ENCODE measurements around the gene NTM. TPM values are rescaled to one million over a fixed set of nuclear protein-coding genes. Genes with fewer than 3 reads are reported as not detected.
A peak's percentile ranks its signal among the peaks of the same experiment; 100 is the strongest.

Gene NTM
- total RNA-seq, 1 experiment from 2014 or later: 8.6 TPM

- Histone ChIP-seq H3K36me3 (ENCODE audit: insufficient read depth, low read length, poor library complexity, severe bottlenecking) (no peaks in the 10 kb centered on the region), H3K4me1 (ENCODE audit: insufficient read depth, low read length, poor library complexity, severe bottlenecking) (peaks cover 32% of the 10 kb centered on the region), H3K27me3 (replicated peaks; ENCODE audit: insufficient read depth, low read depth, low read length, poor library complexity) (no peaks in the 10 kb centered on the region), H3K9me3 (ENCODE audit: low read depth, low read length, poor library complexity, severe bottlenecking) (no peaks in the 10 kb centered on the region), H3K4me3 (ENCODE audit: low read depth, low read length, poor library complexity, severe bottlenecking) (no peak overlapping the region), H3K27ac (ENCODE audit: low read depth, low read length, poor library complexity, severe bottlenecking) (no peak overlapping the region)
- ChIA-PET POLR2A (ENCODE audit: low non-redundant PET) (no interaction called here), CTCF (no interaction called here)
- peak; percentile 32 for DNase-seq (ENCODE audit: low spot score)
- intact Hi-C loops (cut with micrococcal nuclease; ENCODE audit: unreplicated experiment): no loop called here
- no peak for TF ChIP-seq EZH2 (IDR thresholded peaks at IDR 0.05; ENCODE audit: borderline replicate concordance, low read depth, low read length, poor library complexity, severe bottlenecking)
- no TSS peak for BruUV-seq (replicated peaks)
Measured at GRCh38 chr11:131885431-131885830, 515.0 kb downstream of the NTM start.

- Histone ChIP-seq H3K27ac (ENCODE audit: low read depth, low read length, poor library complexity, severe bottlenecking) (no peak overlapping the region), H3K27me3 (replicated peaks; ENCODE audit: insufficient read depth, low read depth, low read length, poor library complexity) (no peaks in the 10 kb centered on the region)
- CTCF ChIA-PET: no interaction called here
Measured at GRCh38 chr11:131886201-131886600, 515.8 kb downstream of the NTM start.

GRCh38 chr11:131888230-131888855 is 517.9 kb downstream of the NTM start:
- ChIA-PET POLR2A (ENCODE audit: low non-redundant PET) (no interaction called here), CTCF (no interaction called here)
- DNase-seq (ENCODE audit: low spot score): peak; percentile 91
- H3K4me1 ChIP-seq (ENCODE audit: insufficient read depth, low read length, poor library complexity, severe bottlenecking): peaks cover 36% of the 10 kb centered on the region
- intact Hi-C loops (cut with micrococcal nuclease; ENCODE audit: unreplicated experiment): no loop called here
- H3K36me3 ChIP-seq (ENCODE audit: insufficient read depth, low read length, poor library complexity, severe bottlenecking): no peaks in the 10 kb centered on the region
- BruUV-seq (replicated peaks): no TSS peak
- H3K9me3 ChIP-seq (ENCODE audit: low read depth, low read length, poor library complexity, severe bottlenecking): no peaks in the 10 kb centered on the region
- TF ChIP-seq EZH2 (IDR thresholded peaks at IDR 0.05; ENCODE audit: borderline replicate concordance, low read depth, low read length, poor library complexity, severe bottlenecking) (no peak), CTCF (conservative IDR thresholded peaks at IDR 0.05; ENCODE audit: low read depth, low read length) (no peak)
- no peaks in the 10 kb centered on the region for H3K27me3 ChIP-seq (replicated peaks; ENCODE audit: insufficient read depth, low read depth, low read length, poor library complexity)
- H3K4me3 ChIP-seq (ENCODE audit: low read depth, low read length, poor library complexity, severe bottlenecking): no peak overlapping the region
- H3K27ac ChIP-seq (ENCODE audit: low read depth, low read length, poor library complexity, severe bottlenecking): peak overlapping the region; percentile 87

More at GRCh38 chr11:131886201-131886600, 515.8 kb downstream of the NTM start:
- Histone ChIP-seq H3K9me3 (ENCODE audit: low read depth, low read length, poor library complexity, severe bottlenecking) (no peaks in the 10 kb centered on the region), H3K4me1 (ENCODE audit: insufficient read depth, low read length, poor library complexity, severe bottlenecking) (peaks cover 36% of the 10 kb centered on the region), H3K36me3 (ENCODE audit: insufficient read depth, low read length, poor library complexity, severe bottlenecking) (no peaks in the 10 kb centered on the region), H3K4me3 (ENCODE audit: low read depth, low read length, poor library complexity, severe bottlenecking) (no peak overlapping the region)
- no peak for DNase-seq (ENCODE audit: low spot score)
- BruUV-seq (replicated peaks): no TSS peak
- POLR2A ChIA-PET (ENCODE audit: low non-redundant PET): no interaction called here
- TF ChIP-seq EZH2 (IDR thresholded peaks at IDR 0.05; ENCODE audit: borderline replicate concordance, low read depth, low read length, poor library complexity, severe bottlenecking) (no peak), CTCF (conservative IDR thresholded peaks at IDR 0.05; ENCODE audit: low read depth, low read length) (no peak)
- intact Hi-C loops (cut with micrococcal nuclease; ENCODE audit: unreplicated experiment): no loop called here

- Histone ChIP-seq H3K36me3 (ENCODE audit: insufficient read depth, low read length, poor library complexity, severe bottlenecking) (no peaks in the 10 kb centered on the region), H3K9me3 (ENCODE audit: low read depth, low read length, poor library complexity, severe bottlenecking) (no peaks in the 10 kb centered on the region), H3K27ac (ENCODE audit: low read depth, low read length, poor library complexity, severe bottlenecking) (peak overlapping the region; percentile 87), H3K4me3 (ENCODE audit: low read depth, low read length, poor library complexity, severe bottlenecking) (no peak overlapping the region), H3K4me1 (ENCODE audit: insufficient read depth, low read length, poor library complexity, severe bottlenecking) (peaks cover 36% of the 10 kb centered on the region), H3K27me3 (replicated peaks; ENCODE audit: insufficient read depth, low read depth, low read length, poor library complexity) (no peaks in the 10 kb centered on the region)
- intact Hi-C loops (cut with micrococcal nuclease; ENCODE audit: unreplicated experiment): no loop called here
- BruUV-seq (replicated peaks): no TSS peak
- ChIA-PET POLR2A (ENCODE audit: low non-redundant PET) (no interaction called here), CTCF (no interaction called here)
- TF ChIP-seq CTCF (conservative IDR thresholded peaks at IDR 0.05; ENCODE audit: low read depth, low read length) (no peak), EZH2 (IDR thresholded peaks at IDR 0.05; ENCODE audit: borderline replicate concordance, low read depth, low read length, poor library complexity, severe bottlenecking) (no peak)
- DNase-seq (ENCODE audit: low spot score): peak; percentile 86
Measured at GRCh38 chr11:131889146-131889577, 518.7 kb downstream of the NTM start.
